HG03439 (cell line): ENCODE results near the gene CYP3A4.
"Not testable (repeated sequence)": the region's sequence is repeated elsewhere in the genome, so short reads cannot be mapped to it uniquely, and the experiment has no call there.

Source experiments
- ATAC-seq: cut with Tn5 transposase; IDR thresholded peaks from one replicate; pipeline ENCODE4 v1.9.1; 2021; ENCODE audit warnings: mild to moderate bottlenecking, moderate library complexity; ENCODE audit not compliant: unreplicated experiment

Gene CYP3A4

DNA sequence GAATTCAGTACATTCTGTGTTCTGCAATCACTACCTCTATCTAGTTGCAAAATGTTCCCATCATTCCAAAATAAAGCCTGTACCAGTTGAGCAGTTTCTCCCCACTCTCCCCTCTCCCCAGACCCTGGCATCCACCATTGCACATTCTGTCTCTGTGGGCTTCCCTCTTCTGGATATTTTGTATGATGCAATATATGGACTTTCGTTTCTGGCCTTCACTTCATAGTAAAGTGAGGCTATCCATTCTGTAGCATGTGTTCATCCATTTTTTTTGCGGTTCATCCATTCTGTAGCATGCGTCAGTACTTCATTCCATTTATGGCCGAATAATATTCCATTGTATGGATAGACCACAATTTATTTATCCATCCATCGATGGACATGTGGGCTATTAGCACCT is 9.5 kb upstream of the CYP3A4 start:
- ATAC-seq: no peak

DNA sequence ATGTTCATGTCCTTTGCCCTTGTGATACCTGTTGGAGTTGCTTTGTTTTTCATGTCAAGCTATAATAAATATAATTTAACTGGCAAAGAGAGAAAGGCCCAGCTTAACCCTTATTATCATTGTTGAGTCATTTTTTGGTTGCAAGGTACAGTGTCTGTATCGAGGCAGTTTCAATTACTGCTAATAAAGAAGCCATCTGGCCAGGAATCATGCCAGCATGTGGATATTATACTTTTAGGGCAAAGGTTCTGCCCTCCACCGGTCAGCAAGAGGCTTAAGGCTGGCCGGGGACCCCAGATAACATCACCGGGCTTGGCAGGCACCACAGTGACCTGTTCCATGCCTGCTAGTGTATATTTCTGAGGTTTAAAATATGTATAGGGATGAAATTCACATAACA is 9.0 kb upstream of the CYP3A4 start:
- no peak for ATAC-seq

DNA sequence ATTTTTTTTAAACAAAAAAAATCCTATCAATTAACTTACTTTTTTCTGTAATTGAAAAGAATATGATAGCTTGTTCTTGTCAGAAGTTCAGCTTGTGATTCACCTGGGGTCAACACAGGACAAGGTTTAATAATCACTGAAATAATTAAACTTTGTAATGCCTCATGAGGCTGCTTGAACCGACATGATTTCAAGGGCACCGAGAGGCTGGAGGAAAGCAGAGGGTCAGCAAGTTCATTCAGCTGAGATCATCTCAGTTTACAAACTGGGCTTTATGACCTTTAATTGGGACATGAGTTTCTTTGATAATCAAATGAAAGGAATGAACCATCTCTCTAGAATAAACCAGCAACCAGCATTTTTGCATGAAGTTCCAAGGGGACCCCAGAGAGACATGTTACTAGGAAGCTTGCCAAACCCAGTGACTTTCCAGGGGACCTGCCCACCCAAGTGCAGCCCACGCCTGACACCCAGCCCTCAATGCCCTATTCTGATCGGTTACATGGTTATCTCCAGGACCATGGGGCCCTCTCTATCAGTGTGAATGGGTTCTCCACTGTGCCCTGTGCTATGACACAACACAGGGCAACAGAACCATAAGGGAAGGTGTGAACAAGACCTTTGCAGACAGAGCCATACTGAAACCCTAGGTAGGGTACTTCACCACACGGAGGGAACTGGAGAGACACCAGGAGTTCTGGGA is 7.8 kb upstream of the CYP3A4 start:
- ATAC-seq: no peak

DNA sequence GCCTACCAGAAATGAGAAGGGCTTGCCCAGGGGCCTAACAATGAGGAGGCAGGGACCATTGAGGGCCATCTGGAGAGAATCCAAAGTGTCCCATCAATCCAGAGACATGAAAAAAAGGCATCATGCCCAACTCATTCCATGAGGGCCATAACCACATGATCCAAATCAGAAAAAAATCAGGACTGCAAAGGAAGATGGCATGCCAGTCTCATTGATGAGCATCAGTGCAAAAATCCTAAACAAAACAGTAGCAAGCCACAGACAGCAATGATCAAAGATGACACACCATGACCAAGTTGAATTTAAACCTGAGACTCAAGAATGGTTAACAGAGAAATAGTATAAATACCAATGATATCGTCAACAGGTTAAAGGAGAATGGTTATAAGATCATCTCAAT is 7.0 kb upstream of the CYP3A4 start:
- ATAC-seq: no peak

DNA sequence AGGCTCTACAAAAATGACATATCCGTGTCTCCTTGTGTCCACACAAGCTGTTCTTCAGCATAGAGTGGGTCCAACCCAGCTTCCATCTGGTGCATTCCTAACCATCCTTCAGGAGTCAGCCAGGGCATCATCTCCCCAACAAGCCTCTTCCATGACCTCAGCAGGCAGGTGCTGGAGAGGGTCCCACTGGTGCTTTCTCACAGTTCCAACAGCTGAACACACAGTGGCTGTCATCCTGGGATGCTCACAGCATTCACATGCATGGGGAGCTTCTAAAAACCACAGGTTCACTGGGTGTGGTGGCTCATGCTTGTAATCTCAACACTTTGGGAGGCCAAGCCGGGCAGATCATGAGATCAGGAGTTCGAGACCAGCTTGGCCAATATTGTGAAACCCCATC is 6.4 kb upstream of the CYP3A4 start:
- no peak for ATAC-seq

DNA sequence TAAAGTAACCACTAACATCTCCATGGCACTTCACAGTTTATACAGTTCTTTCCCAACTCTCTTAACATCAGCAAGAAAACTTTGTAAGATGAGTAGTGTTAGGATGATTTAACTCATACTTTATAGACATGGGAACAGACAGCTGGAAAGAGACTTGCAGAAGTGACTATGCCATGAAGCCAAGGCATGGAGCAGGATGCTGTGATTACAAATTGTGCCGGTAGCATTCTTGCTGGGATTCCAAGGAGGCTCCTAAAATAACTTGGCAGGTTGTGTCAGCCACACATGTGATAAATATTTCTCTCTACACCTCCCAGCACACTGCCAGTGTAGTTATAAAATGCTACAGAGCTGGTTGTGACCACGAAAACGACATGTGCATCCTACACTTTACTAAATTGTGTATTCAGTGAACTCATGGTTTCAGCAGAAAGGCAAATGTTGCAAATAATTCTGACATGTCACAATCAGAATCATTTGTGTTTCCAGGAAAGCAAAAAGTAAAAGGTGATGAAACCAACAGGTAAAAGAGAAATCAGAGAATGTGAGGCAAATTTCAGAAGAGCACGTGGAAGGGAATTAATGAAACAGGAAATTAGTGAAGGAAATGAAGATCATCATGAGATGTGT is 5.6 kb upstream of the CYP3A4 start:
- ATAC-seq: no peak

DNA sequence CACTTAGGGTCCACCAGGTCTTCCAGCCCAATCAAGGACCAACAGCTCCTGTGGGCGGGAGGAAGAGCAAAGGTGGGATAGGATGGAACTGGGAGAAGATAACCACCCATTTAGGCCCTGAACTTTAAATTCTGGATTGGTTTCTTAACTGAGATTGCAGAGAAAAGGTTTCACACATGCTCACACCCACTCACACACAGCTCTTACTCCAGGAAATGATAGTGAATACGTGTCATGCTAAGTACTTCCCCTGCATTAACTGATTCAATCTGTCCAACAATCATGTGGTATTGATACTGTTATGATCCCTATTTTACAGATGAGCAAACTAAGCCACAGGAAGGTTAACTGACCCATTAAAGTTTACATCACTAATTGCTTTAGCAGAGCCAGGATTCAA is 4.6 kb upstream of the CYP3A4 start:
- ATAC-seq: no peak

DNA sequence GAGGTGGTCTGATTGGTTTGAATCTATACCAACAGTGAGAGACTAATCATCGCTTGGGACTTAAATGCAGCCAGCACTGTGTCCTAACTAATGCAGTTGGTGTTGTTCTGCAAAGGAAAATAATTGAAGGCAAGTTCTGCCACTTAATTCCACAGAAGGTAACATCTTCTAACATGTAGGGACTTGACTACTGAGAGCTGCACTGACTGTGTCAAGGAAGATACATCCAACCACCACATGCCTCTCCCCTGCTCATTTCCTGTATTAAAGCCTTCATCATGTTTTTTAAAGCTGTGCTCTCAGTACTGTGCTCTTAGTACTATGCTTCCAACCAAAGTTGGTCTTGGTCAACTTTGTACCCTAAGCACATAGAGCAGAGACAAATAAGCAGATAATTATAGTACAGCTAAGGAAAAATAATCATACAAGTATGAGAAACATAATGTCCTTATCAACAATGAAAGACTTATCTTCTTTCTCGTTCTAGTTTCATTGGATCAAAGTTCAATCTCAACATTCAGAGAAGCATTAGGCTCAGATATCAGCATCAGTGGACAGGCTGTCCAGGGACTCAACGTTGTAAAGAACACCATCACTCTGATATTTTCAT is 2.8 kb upstream of the CYP3A4 start:
- ATAC-seq: no peak

DNA sequence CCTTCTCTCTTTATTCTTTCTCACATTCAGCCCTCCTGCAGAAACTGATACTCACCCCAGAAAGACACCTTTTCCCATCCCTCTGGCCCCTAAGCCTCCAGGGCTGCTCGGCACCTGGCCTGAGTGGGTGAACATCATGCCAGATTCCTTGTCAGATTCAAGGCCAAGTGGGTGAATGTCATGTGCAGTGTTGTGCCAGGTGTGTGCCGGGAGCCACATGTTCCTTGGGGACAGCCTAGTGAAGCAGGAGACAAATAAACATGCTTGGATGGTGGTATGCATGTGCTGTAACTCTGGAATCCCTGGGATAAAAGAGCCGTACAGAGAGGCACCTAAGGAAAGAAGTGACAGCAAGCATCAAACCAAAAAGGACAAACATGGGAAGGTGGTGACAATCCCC is 1.7 kb upstream of the CYP3A4 start:
- not testable (repeated sequence) for ATAC-seq

DNA sequence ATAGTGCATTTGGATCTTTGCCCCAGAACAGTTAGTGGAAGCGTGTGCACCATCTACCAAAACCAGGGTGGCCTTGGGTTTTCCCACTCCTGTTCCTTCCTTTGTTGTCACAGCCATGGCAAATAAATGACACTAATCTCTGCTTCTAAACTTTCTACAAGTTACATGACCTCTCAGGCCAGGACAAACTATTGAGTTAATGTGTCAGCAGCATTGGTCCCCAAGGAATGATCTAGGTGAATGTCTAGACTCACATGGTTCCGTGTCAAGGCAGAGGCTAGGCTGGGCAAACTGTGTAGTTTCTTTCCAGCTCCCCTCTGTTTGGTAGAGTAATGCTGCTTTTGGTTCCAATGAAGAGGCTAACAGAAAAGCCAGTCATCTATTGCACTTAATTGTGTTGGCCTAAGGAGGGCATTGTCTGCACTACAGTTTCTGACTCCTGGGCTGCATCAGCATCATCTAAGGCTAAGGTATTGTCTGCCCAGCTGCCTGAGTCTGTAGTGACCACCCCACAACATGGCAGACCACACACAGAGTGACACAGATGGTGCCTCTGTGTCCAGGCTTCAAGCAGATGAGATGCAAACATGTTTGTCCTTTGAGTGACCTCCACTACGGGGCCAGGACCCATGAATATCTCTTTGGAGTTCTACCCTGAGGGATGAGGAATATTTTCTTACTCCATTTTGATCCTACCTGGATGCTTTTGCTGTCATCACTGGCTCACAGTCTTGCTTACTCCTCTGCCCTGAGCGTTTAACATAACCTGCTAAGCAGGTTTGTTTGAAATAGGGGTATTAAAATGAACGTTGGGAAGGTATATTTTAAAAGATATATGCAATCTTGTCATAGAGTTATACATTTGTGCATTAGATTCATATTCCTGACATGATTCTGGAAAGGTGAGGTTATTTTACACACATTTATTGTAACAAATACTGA is 1.7 kb downstream of the CYP3A4 start:
- ATAC-seq: no peak

DNA sequence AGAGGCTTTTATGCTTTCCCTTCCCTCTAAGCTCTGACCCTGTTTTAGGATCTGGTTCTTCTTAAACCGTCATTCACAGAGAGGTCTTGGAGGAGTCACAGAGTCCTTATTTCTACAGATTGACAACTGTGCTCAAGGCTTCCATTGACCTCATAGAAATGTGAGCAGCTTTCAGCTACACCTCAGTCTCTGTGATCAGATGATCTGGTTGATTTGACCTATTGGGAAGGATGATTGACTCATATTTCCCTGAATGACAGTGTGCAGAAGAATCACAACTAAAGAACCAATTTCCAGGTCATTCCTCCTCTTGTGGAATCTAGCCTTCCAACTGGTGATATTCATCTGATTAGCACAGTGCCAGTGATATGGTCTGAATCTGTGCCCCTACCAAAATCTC is 3.4 kb downstream of the CYP3A4 start:
- no peak for ATAC-seq

DNA sequence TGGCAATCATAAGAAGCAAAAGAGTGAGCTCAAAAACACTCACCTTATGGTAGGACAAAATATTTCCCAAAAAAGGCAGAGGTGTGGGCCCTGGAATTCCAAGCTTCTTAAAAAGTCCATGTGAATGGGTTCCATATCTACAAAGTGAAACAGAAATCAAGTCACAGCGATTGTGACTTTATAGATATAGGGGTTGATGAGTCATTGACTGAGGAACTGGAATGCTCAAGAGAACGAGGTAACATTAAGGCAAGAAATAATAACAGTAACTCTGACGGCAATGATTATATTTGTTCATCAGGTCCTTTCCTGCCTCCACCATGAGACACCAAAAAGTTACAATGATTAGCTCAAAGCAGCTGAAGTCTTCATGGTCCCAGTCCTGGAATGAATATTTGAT is 4.0 kb downstream of the CYP3A4 start:
- ATAC-seq: no peak

DNA sequence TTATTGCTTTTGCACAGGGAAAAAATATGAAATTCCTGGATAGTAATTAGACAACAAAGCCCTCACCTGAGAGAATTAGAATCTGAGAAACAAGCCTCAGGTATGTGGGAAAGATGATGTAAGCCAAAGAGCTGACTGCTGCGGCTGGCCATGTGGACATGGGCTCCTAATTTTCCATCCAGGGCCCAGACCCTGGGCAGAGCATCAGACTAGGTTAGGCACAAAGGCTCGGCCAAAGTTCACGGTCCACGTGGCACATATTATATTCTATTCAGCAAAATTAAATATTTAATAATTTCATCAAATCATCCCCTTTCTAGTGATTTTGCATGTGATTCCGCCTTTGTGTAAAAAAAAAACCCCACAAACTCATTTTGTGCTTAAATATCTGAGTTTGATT is 5.1 kb downstream of the CYP3A4 start:
- ATAC-seq: no peak

DNA sequence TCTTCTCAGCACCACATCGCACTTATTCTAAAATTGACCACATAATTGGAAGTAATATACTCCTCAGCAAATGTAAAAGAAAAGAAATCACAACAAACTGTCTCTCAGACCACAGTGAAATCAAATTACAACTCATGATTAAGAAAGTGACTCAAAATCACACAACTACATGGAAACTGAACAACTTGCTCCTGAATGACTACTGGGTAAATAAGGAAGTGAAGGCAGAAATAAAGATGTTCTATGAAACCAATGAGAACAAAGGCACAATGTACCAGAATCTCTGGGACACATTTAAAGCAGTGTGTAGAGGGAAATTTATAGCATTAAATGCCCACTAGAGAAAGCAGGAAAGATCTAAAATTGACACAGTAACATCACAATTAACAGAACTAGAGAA is 10.6 kb downstream of the CYP3A4 start:
- ATAC-seq: not testable (repeated sequence)

DNA sequence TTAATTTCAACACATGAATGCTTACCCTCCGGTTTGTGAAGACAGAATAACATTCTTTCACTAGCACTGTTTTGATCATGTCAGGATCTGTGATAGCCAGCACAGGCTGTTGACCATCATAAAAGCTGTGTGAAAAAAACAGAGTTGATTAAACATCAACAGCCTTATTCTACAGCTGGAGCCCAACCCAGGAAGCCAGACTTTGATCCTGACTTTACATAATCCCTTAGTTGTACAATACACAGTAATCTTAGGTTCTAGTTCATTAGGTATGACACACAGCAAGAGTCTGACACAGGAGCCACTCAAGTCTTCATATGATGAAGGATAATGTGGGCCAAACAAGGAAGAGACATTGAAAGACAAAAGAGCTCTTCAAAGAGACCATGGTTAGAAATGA is 11.4 kb downstream of the CYP3A4 start:
- ATAC-seq: no peak

DNA sequence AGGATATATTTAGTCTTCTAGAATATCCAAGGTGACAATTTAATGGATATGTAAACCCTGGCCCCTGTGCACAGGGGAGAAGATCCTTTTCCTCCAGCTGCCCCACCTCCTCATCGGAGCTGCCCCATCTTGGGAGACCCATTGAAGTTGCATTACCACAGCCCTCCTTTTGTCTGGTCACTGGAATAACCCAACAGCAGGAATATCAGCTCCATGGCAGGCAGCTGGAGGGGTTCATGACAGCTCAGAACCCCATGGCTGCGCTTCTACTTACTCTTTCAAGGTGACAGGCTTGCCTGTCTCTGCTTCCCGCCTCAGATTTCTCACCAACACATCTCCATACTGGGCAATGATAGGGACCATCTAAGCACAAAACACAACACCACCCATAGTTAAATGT is 14.5 kb downstream of the CYP3A4 start:
- ATAC-seq: not testable (repeated sequence)

DNA sequence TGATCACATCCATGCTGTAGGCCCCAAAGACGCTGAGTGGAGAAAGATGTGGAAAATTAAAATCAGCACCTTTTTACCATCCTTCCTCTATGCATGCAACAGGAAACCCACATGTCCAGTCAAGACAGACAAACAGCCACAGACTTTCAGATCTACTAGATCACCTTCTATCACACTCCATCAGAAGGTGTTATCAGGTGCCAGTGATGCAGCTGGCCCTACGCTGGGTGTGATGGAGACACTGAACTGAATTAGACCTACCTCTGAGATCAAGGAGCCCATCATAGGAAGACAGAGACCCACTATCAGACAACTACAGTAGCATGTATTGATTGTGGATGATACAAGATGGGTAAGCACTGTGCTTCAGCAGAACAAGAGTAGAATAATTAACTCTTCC is 15.5 kb downstream of the CYP3A4 start:
- no peak for ATAC-seq

DNA sequence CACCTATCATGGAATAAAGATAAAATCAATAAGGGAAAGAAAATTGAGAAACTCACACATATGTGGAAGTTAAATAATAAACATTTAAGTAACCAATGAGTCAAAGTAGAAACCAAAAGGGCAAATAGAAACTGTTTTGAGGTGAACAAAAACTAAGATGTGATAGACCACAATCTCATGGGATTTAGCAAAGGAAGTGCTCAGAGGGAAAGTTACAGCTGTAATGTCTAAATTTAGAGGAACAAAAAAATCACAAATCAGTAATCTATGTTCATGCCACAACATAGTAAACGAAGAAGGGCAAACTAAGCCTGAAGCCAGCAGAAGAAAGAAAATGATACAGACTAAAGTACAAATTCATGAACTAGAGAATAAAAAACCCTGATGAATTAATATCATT is 16.3 kb downstream of the CYP3A4 start:
- peak; percentile 72 for ATAC-seq

DNA sequence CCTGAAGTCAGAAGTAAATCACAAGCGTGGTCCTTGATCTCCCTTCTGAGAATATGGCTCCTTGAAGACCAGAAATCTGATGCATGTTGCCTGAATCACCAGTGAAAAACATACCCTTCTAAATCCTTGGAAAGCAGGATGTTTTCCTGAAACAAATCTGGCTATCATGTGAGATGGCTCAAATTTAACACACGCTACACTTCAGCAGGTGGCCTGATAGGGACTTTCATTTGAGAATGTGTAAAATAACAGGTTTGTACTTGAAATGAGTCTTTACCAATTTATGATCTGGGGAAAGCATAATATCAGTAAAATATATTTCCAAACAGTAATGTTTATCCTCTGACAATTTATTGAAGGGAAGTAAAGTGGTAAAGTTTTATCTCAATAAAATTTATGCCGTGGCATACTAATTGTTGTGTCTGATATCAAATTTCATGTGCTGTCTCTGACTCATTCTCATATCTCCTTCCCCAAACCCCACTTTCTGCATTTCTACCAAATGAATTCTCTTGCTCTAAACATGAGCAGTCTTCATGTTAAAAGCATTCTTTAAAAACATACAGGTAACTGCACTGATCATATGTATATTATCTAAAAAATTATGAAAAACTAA is 17.4 kb downstream of the CYP3A4 start:
- no peak for ATAC-seq

DNA sequence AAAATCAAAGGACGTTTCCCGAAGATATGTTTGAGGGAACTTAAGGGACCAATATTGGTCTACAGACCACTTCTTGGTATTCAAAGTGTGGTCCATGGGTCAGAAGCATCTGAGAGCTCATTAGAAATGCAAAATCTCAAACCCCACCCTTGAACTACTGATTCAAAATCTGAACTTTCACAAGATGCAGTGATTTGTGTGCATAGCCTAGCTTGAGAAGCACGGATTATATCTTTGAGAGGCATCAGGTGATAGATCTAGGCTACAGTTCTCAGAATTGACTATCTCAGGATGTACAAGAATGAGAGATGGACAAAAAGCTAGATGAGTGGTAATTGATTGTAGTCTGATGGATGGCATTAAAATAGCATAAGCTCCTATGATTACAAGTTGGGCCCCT is 19.5 kb downstream of the CYP3A4 start:
- no peak for ATAC-seq
